Loucy (cell line): Measurements from ENCODE around the gene CCDC149.

Source experiments
- H2AFZ ChIP-seq: fragments of 200-600 bp; sonication (generic); 2 replicates; pipeline ENCODE4 v1.6.0; 2016; ENCODE audit warnings: antibody characterized with exemption, mild to moderate bottlenecking, low read length, moderate library complexity
- H3F3A ChIP-seq: fragments of 200-600 bp; 2 replicates; pipeline ENCODE4 v1.6.0; 2016; ENCODE audit warnings: antibody characterized with exemption, low read depth, mild to moderate bottlenecking
- H3K27me3 ChIP-seq: fragments of 200-600 bp; sonication (generic); 2 replicates; pipeline ENCODE4 v1.6.1; 2014; ENCODE audit warnings: low read length, mild to moderate bottlenecking; ENCODE audit not compliant: insufficient read depth, poor library complexity, severe bottlenecking
- H3K36me3 ChIP-seq: fragments of 200-600 bp; sonication (generic); 2 replicates; pipeline ENCODE4 v1.6.1; 2016; ENCODE audit warnings: low read length; ENCODE audit not compliant: insufficient read depth
- H3K4me1 ChIP-seq: fragments of 200-600 bp; sonication (generic); 2 replicates; pipeline ENCODE4 v1.5.1; 2014; ENCODE audit warnings: low read length, mild to moderate bottlenecking; ENCODE audit not compliant: insufficient read depth, poor library complexity, severe bottlenecking
- H3K4me2 ChIP-seq: fragments of 200-600 bp; sonication (generic); 2 replicates; pipeline ENCODE4 v1.6.0; 2014; ENCODE audit warnings: antibody characterized with exemption, low read length, low read depth, mild to moderate bottlenecking; ENCODE audit not compliant: poor library complexity, severe bottlenecking
- H3K4me3 ChIP-seq: fragments of 200-600 bp; sonication (generic); 2 replicates; pipeline ENCODE4 v1.5.1; 2014; ENCODE audit warnings: low read length, mild to moderate bottlenecking, mixed read lengths; ENCODE audit not compliant: poor library complexity, severe bottlenecking
- H3K79me2 ChIP-seq: fragments of 200-600 bp; sonication (generic); 2 replicates; pipeline ENCODE4 v1.6.1; 2014; ENCODE audit warnings: low read length; ENCODE audit not compliant: insufficient read depth
- H3K9ac ChIP-seq: fragments of 200-600 bp; sonication (generic); 2 replicates; pipeline ENCODE4 v1.6.0; 2014; ENCODE audit warnings: mild to moderate bottlenecking, low read depth, low read length, moderate library complexity; ENCODE audit not compliant: poor library complexity, severe bottlenecking
- H3K9me2 ChIP-seq: fragments of 200-600 bp; sonication (generic); replicated peaks from 2 replicates; pipeline ENCODE4 v1.6.1; 2016; ENCODE audit warnings: low read depth, low read length, mixed read lengths
- H3K9me3 ChIP-seq: fragments of 200-600 bp; sonication (generic); 2 replicates; pipeline ENCODE4 v1.6.1; 2014; ENCODE audit warnings: mild to moderate bottlenecking, antibody characterized with exemption, low read length, low read depth; ENCODE audit not compliant: insufficient read depth
- H4K20me1 ChIP-seq: fragments of 200-600 bp; sonication (generic); 2 replicates; pipeline ENCODE4 v1.6.0; 2014; ENCODE audit warnings: antibody characterized with exemption, low read length, mild to moderate bottlenecking; ENCODE audit not compliant: insufficient read depth, poor library complexity, severe bottlenecking
- EZH2phosphoT487 ChIP-seq: fragments of 200-600 bp; IDR thresholded peaks from 2 replicates; pipeline ENCODE4 v1.6.1; 2018; ENCODE audit warnings: antibody characterized with exemption, mild to moderate bottlenecking, moderate library complexity, borderline replicate concordance
- TF ChIP-seq, protein P1 (sequence below): fragments of 200-600 bp; sonication (generic); conservative IDR thresholded peaks from 2 replicates; pipeline ENCODE4 v1.5.1; 2014; ENCODE audit warnings: mild to moderate bottlenecking, antibody characterized with exemption, low read length

Gene CCDC149

DNA sequence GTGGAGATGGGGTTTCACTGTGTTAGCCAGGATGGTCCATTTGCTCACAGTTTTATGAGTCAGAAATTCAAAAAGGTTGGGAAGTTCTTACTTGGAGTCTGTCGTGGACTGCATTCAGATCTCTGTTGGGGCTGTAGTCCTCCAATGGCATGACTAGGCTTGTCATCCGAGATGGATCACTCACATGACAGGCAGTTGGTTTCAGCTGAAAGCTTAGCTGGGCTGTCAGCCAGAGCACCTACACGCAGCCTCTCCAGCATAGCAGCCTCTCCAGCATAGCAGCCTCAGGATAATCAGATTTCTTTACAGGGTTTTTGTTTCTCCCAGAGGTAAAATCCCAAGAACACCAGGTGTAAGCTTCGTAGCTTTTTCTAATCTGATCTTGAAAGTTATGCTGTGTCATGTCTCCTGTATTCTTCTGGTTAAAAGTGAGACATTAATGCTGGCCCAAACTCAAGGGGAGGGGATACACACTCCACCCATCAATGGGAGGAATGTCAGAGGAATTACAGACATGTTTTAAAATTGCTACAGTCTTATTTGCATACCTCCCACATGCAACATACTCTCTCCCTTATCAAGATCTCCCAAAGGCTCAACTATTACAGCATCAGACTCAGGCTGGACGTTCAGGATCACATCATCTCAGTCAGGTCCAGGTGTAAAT is 149.1 kb downstream of the CCDC149 start:
- Histone ChIP-seq H3K9me3 (peaks cover 5% of the 10 kb centered on the region; the same call in 1 of the 2 replicates), H4K20me1 (no peaks in the 10 kb centered on the region), H3K9ac (no peak overlapping the region), H2AFZ (no peak overlapping the region), H3K4me3 (no peak overlapping the region), H3K27me3 (no peaks in the 10 kb centered on the region), H3K36me3 (no peaks in the 10 kb centered on the region), H3K9me2 (no peaks in the 10 kb centered on the region), H3K4me2 (no peak overlapping the region), H3K79me2 (no peaks in the 10 kb centered on the region), H3K4me1 (no peaks in the 10 kb centered on the region), H3F3A (no peaks in the 10 kb centered on the region)
- TF ChIP-seq, protein P1, sequence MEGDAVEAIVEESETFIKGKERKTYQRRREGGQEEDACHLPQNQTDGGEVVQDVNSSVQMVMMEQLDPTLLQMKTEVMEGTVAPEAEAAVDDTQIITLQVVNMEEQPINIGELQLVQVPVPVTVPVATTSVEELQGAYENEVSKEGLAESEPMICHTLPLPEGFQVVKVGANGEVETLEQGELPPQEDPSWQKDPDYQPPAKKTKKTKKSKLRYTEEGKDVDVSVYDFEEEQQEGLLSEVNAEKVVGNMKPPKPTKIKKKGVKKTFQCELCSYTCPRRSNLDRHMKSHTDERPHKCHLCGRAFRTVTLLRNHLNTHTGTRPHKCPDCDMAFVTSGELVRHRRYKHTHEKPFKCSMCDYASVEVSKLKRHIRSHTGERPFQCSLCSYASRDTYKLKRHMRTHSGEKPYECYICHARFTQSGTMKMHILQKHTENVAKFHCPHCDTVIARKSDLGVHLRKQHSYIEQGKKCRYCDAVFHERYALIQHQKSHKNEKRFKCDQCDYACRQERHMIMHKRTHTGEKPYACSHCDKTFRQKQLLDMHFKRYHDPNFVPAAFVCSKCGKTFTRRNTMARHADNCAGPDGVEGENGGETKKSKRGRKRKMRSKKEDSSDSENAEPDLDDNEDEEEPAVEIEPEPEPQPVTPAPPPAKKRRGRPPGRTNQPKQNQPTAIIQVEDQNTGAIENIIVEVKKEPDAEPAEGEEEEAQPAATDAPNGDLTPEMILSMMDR: no peak
- TF ChIP-seq EZH2phosphoT487: no peak
